GM12873 (cell line): ENCODE data around the gene CCDC9.

Experiments used
- TF ChIP-seq, protein P1 (sequence below): IDR thresholded peaks from 2 replicates; pipeline ENCODE4 v1.5.1; 2012; ENCODE audit warnings: low read depth, mild to moderate bottlenecking, moderate library complexity, low read length, control low read depth; ENCODE audit not compliant: insufficient read depth; ENCODE audit errors: missing control alignments

Gene CCDC9

DNA sequence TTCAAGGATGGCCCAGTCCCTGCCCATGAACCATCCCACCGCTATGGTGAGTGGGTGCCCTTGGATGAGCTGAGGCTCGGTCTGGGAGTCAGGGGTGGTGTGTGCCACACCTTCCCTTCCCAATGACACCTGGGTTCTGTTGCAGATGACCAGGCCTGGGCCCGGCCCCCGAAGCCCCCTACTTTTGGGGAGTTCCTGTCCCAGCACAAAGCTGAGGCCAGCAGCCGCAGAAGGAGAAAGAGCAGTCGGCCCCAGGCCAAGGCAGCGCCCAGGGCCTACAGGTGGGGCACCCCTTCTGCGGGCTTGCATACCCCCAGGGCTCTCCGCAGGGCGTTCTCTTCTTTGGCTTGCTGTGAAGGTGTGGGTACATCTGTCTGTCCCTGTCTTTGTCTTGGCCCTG is 14.1 kb downstream of the CCDC9 start:
- TF ChIP-seq, protein P1, sequence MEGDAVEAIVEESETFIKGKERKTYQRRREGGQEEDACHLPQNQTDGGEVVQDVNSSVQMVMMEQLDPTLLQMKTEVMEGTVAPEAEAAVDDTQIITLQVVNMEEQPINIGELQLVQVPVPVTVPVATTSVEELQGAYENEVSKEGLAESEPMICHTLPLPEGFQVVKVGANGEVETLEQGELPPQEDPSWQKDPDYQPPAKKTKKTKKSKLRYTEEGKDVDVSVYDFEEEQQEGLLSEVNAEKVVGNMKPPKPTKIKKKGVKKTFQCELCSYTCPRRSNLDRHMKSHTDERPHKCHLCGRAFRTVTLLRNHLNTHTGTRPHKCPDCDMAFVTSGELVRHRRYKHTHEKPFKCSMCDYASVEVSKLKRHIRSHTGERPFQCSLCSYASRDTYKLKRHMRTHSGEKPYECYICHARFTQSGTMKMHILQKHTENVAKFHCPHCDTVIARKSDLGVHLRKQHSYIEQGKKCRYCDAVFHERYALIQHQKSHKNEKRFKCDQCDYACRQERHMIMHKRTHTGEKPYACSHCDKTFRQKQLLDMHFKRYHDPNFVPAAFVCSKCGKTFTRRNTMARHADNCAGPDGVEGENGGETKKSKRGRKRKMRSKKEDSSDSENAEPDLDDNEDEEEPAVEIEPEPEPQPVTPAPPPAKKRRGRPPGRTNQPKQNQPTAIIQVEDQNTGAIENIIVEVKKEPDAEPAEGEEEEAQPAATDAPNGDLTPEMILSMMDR = no peak

DNA sequence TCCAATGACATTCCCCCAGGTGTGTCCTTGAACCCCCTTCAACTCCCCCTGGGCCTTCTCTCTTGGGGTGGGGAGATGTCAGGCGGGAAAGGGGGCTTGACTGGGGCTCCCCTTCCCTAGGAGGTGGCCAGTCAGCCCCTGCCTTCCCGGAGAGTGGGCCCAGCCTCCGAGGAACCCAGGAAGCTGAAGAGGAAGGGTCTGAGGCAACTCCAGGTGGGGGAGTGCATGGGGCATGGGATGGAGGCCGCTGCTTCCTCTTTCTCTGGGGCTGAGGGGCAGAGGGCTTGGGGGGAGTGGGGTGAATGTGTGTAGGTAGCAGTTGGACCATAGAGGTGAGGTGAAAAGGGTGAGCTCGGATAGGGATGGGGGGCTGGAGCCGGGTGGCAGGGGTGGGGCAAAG is 15.6 kb downstream of the CCDC9 start:
- TF ChIP-seq, protein P1 = no peak

DNA sequence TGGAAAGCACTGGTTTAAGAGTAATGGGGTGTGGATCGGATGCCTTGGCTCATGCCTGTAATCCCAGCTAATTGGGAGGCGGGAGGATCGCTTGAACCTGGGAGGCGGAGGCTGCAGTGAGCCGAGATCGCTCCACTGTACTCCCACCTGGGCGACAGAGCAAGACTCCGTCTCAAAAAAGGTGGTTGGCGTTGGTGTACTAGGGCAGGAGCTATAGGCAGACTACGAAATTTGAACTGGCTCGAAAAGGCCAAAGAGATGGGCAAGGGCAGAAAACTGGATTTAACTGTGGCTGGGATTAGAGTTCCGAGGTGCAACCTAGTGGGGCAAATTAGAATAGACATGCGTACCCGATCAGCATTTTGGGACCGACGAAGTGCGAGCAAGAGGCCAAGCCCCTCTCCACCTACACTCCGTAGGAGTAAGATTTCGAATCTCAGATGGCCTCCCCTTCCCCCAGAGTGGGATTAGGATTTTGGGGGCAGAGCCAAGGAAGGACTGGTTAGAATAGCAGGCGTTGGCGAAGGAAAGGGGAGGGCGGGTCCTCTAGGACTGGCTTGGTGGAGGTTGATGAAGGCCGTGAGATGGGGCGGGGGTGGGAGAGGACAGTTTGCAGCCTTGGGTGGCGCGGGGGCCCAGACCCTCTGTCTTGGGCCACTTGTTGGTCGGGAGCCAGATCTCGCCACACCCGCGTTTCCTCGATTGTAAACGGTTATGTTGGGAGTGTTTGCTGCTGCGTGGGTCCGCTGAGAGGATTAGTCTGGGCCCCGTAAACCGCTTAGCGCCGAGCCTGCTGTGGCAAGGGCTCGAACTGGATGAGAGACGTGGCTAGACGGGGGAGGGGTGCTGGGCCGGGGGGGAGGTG is 16.4 kb downstream of the CCDC9 start:
- TF ChIP-seq, protein P1 = no peak

DNA sequence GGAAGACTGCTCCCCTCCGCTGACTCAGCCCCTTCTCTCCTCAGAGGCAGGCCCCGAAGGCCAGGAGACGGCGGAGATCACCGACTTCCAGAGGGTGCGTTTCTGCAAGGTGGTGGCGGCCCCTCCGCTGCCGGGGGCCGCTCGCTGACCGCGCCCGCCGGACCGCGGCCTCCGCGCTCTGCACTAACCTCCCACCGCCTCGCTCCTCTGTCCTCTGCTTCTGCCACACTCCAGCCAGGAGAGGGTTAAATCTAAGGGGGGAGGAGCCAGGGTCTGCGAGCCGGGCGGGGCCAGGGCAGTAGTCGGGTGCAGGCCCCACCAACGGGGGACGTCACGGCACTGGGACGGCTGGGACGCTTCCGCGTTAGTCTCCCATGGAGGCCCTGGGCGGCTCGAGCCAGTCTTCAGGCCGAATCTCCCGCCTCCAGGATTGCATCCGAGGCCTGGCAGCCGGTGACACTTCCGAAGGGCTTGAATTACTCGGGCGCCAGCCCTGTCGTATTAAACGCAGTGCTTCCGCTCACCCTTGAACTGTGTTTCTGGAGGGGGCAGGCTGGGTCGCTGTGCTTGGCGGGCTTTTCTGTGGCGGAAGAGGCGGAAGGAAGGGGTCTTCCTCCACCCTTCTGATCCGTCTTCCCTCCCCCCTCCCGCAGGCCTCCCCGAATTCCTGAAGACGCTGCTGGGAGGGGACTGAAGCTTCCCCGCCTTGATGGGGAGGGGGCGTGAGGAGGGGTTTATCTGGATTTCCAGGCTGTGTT is 17.2 kb downstream of the CCDC9 start:
- TF ChIP-seq, protein P1 = no peak

DNA sequence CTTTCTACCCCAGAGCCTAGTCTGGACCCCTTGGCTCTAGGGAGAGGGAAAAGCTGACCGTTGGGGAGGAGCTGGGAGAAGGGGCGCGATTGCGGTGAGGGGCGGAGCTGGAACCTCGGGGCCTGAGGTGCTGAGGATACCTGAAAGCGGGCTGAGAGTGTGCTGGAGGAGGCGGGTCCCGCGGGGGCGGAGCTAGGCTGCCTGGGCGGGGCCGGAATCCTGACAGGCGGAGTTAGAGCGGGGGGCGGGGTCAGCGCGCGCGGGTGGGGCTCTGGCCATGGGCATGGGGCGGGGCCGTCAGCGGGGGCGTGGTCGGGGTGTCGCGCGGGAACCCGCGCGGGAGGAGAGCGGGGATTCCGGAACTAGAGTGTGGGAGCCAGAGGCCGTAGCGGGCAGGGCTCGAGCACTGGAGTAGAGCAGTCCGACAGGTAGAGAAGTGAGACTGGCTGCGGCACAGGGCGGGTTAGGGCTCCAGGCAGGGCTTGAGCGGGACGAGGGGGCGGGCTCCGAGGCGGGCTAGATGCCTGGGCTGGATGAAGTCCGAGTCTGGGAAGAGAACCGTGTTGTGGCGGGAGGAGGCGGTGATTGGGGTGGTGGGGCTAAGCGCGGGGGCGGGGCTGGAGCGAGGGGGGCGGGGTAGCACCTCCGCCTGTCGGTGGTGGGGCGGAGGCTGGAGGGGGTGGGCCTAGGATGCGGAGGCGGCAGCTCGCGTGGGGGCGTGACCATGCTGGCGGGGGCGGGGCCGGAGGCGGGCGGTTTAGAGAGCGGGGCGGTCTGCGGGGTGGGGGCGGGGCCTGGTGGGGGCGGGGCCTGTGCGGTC is 18.0 kb downstream of the CCDC9 start, which contains the start of gene INAFM1:
Gene INAFM1 (plus strand): TSS at position 815 of the 820 bp plus-strand sequence. CDS start 35 bp downstream, outside the sequence.
- TF ChIP-seq, protein P1 = no peak

DNA sequence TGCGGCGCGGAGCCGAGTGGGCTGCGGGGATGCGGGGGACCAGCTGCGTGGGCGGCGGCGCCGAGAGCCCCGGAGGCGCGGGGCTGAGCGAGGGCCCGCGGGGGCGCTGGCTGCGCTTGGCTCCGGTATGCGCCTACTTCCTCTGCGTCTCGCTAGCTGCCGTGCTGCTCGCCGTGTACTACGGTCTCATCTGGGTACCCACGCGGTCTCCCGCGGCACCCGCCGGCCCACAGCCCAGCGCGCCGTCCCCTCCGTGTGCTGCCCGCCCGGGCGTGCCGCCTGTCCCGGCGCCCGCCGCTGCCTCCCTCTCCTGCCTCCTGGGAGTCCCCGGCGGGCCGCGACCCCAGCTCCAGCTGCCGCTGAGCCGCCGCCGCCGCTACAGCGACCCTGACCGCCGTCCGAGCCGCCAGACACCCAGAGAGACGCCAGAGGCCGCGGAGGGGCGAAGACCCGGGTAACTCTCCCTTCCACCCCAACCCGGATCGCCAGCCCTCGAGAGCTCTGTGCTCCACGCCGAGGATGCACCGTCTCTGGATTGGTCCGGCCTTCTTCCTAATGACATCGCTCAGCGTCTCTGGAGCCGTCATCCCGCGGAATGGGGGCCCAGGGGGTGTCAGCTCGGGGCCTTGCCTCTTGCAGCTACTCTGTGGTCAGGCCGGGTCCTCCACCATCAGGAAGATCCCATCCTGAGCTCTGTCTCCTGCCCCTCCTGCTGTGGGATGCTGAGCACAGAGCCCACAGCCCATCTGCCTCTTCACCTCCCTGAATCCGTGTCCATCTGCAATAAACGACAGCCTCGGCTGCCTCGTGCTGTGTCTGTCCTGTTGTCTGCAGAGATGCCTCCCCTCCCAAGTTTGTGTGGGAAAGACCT is 18.8 kb downstream of the CCDC9 start:
- TF ChIP-seq, protein P1 = no peak
